ENCODE data around the gene RMC1. TPM values are rescaled to one million over a fixed set of nuclear protein-coding genes. Genes with fewer than 3 reads are reported as not detected.

RMC1 gene
- total RNA-seq, 6 experiments from 2014 or later = 17.3 to 19.9 (median 19.4) TPM

DNA sequence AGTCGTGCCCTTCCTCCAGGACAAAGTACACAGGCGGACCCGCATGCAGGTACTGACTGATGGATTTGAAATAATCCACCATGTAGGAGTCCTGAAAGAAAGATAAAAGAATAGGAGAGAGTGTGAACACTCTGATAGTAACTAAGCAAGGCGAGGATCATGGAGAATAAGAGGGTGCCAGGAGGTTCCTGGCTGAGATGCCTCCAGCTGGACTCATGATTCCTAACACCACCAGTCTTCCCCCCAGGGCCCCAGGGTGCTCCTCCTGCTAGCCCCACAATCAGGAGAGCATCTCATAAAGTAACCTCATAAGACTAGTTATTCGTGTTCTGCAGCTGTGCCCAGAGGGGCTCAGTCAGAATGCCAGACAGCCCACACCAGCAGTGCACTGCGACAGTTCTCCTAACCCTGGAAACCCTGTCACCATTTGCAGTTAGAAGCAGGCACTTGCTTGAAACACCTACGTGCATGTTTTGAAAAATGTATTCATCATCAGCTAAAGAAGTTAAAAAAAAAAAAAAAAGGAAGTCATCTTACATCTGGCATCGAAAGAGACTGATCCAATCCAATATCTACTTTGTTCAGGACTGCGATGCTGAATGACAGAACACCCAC, 36.7 kb downstream of the RMC1 start:
- H3K27ac Mint-ChIP-seq = no peak overlapping the region
- peaks cover 7% of the 10 kb centered on the region for H3K4me1 Mint-ChIP-seq (ENCODE audit: low read depth)
- peaks cover 52% of the 10 kb centered on the region for H3K36me3 Mint-ChIP-seq (ENCODE audit: low read depth)
- TF ChIP-seq, protein P1, sequence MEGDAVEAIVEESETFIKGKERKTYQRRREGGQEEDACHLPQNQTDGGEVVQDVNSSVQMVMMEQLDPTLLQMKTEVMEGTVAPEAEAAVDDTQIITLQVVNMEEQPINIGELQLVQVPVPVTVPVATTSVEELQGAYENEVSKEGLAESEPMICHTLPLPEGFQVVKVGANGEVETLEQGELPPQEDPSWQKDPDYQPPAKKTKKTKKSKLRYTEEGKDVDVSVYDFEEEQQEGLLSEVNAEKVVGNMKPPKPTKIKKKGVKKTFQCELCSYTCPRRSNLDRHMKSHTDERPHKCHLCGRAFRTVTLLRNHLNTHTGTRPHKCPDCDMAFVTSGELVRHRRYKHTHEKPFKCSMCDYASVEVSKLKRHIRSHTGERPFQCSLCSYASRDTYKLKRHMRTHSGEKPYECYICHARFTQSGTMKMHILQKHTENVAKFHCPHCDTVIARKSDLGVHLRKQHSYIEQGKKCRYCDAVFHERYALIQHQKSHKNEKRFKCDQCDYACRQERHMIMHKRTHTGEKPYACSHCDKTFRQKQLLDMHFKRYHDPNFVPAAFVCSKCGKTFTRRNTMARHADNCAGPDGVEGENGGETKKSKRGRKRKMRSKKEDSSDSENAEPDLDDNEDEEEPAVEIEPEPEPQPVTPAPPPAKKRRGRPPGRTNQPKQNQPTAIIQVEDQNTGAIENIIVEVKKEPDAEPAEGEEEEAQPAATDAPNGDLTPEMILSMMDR (IDR thresholded peaks at IDR 0.05) = no peak
- H3K27me3 Mint-ChIP-seq (ENCODE audit: insufficient read depth) = no peaks in the 10 kb centered on the region
- DNase-seq = no peak
- H3K4me3 Mint-ChIP-seq = no peak overlapping the region
- H3K9me3 Mint-ChIP-seq = no peaks in the 10 kb centered on the region

DNA sequence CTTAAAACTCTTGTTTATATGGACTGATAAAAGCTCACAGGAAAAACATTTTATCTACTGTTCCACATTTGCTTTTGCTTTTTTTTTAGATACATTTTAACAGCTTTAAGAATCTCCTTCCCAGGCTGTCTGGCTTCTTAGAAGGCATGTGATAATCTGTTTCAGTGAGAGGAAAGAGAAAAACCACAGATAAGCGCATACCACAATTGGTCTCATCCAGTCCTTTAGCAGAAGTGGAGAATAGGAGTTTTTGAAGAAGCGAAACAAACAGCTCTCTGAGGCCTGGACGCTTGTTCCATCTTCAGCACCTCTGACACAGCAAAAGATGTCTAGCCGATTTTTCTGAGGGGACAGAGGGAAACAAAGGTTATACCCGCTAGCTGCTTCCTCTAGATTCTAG, 37.6 kb downstream of the RMC1 start:
- peaks cover 7% of the 10 kb centered on the region for H3K4me1 Mint-ChIP-seq (ENCODE audit: low read depth)
- TF ChIP-seq, protein P1 (IDR thresholded peaks at IDR 0.05) = no peak
- no peaks in the 10 kb centered on the region for H3K9me3 Mint-ChIP-seq
- H3K4me3 Mint-ChIP-seq = no peak overlapping the region
- DNase-seq = no peak
- H3K36me3 Mint-ChIP-seq (ENCODE audit: low read depth) = peaks cover 43% of the 10 kb centered on the region
- no peaks in the 10 kb centered on the region for H3K27me3 Mint-ChIP-seq (ENCODE audit: insufficient read depth)
- H3K27ac Mint-ChIP-seq = no peak overlapping the region

DNA sequence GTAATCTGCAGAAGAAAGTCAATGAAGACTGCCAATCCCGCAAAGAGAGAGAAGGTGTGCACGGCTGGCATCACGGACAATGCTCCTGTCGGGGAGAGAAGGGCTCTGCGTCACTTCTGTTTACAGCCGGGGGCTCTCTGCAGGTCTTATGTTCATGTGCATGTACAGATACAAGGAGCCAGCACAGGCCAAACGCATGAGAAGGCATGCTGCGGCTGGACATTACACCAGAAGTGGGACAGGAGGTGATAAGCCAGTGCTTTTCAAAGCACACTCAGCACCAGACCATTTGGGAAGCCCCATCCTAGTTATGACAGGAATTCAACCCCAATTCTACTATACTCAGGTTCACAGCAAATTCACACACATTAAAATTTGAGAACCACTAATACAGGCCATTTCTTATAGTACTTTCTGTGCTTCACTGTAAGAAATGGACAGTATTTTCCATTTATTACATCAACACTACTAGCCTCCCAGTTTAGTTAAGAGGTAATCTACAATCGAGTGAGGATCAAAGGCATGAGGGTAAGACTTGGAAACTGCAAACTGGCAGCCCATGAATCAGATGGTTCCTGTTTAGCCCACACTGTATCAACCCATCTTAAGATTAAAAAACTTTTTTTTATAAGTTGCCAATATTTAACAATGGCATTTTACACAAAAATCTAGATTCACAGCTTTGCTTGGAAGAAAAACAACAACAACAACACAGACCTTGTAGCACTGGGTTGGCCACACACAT, 38.2 kb downstream of the RMC1 start:
- Mint-ChIP-seq H3K4me1 (ENCODE audit: low read depth) (peaks cover 7% of the 10 kb centered on the region), H3K4me3 (no peak overlapping the region), H3K27ac (no peak overlapping the region), H3K27me3 (ENCODE audit: insufficient read depth) (no peaks in the 10 kb centered on the region), H3K36me3 (ENCODE audit: low read depth) (peaks cover 43% of the 10 kb centered on the region), H3K9me3 (no peaks in the 10 kb centered on the region)
- TF ChIP-seq, protein P1 (IDR thresholded peaks at IDR 0.05) = no peak
- no peak for DNase-seq

DNA sequence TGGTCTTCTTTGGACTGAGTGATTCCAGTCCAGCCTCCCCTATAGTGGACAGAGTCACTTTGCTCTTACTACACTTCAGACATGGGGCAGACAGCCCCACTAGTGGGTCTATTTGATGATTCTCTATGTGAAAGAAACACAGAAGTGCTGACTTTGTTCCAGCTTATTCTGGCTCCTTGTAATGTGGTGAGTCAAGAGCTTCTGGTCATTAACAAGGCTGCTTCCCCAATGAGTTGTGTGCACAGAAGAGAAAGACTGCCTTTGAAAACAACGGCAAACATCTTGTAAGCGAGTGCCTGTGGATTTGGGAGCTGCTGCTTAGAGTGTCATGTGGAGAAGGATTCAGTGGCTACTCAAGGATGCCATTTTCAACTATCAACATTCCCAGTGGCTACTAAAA, 39.1 kb downstream of the RMC1 start:
- TF ChIP-seq, protein P1 (IDR thresholded peaks at IDR 0.05) = no peak
- Mint-ChIP-seq H3K4me1 (ENCODE audit: low read depth) (peaks cover 7% of the 10 kb centered on the region), H3K36me3 (ENCODE audit: low read depth) (peaks cover 47% of the 10 kb centered on the region)

DNA sequence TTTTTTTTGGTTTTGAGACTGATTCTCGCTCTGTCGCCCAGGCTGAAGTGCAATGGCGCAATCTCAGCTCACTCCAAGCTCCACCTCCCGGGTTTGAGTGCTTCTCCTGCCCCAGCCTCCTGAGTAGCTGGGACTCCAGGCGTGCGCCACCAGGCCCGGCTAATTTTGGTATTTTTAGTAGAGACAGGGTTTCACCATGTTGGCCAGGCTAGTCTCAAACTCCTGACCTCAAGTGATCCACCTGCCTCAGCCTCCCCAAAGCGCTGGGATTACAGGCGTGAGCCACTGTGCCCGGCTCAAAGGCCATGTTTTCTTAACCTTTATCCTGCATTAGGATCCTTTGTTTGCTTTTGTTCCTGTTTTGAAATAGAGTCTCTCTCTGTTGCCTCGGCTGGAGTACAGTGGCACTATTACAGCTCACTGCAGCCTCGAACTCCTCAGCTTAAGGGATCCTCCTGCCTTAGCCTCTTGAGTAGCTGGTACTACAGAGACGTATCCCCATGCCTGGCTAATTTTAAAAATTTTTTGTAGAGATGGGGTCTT, 42.0 kb downstream of the RMC1 start:
- Mint-ChIP-seq H3K27ac (no peak overlapping the region), H3K4me1 (ENCODE audit: low read depth) (peaks cover 12% of the 10 kb centered on the region), H3K9me3 (no peaks in the 10 kb centered on the region), H3K36me3 (ENCODE audit: low read depth) (peaks cover 38% of the 10 kb centered on the region), H3K27me3 (ENCODE audit: insufficient read depth) (no peaks in the 10 kb centered on the region), H3K4me3 (no peak overlapping the region)
- TF ChIP-seq, protein P1 (IDR thresholded peaks at IDR 0.05) = no peak
- no peak for DNase-seq

More for the DNA sequence above, 39.1 kb downstream of the RMC1 start:
- Mint-ChIP-seq H3K27me3 (ENCODE audit: insufficient read depth) (no peaks in the 10 kb centered on the region), H3K27ac (no peak overlapping the region), H3K4me3 (no peak overlapping the region), H3K9me3 (no peaks in the 10 kb centered on the region)
- DNase-seq = no peak

All from HFFc6 (cell line).